Measurements from ENCODE around the gene SMARCA2.
A peak's percentile ranks its signal among the peaks of the same experiment; 100 is the strongest.

SMARCA2 gene

GRCh38 chr9:2014696-2015580 is at the start of gene SMARCA2:
Gene SMARCA2, plus strand, starts transcription at chr9:2015347. Its CDS starts 13,676 bp downstream, at chr9:2029023.
- H3K9ac ChIP-seq (ENCODE audit: low read depth in 1 of 2, low read length in 2 of 2), result peak within 1 kb of the TSS; percentile 89 to 96
- H3K9me3 ChIP-seq (ENCODE audit: control insufficient read depth in 1 of 2, low read length in 2 of 2), result no peaks in the 10 kb centered on the region
- H3K27ac ChIP-seq (ENCODE audit: low read depth, low read length), result peak within 1 kb of the TSS; percentile 91
- no peaks in the 10 kb centered on the region for H3K36me3 ChIP-seq (ENCODE audit: control insufficient read depth in 1 of 2, insufficient read depth in 2 of 2, low read length in 2 of 2)
- H3K4me1 ChIP-seq (ENCODE audit: control insufficient read depth in 1 of 2, insufficient read depth in 2 of 2, low read length in 2 of 2), result peaks cover 12 to 17% of the 10 kb centered on the region in 2 donors
- peaks cover 0 to 9% of the 10 kb centered on the region in 2 donors for H3K27me3 ChIP-seq (ENCODE audit: control insufficient read depth in 1 of 2, insufficient read depth in 2 of 2, low read length in 2 of 2)
- peak within 1 kb of the TSS; percentile 90 to 94 for H3K4me3 ChIP-seq (ENCODE audit: low read depth in 1 of 2, low read length in 2 of 2)

GRCh38 chr9:1966725-1967366 is 48.3 kb upstream of the SMARCA2 start:
- no peak overlapping the region for H3K4me3 ChIP-seq (ENCODE audit: low read depth in 1 of 2, low read length in 2 of 2)
- H3K36me3 ChIP-seq (ENCODE audit: control insufficient read depth in 1 of 2, insufficient read depth in 2 of 2, low read length in 2 of 2), result no peaks in the 10 kb centered on the region
- no peaks in the 10 kb centered on the region for H3K4me1 ChIP-seq (ENCODE audit: control insufficient read depth in 1 of 2, insufficient read depth in 2 of 2, low read length in 2 of 2)
- H3K27me3 ChIP-seq (ENCODE audit: control insufficient read depth in 1 of 2, insufficient read depth in 2 of 2, low read length in 2 of 2), result no peaks in the 10 kb centered on the region
- no peak overlapping the region for H3K27ac ChIP-seq (ENCODE audit: low read depth, low read length)
- H3K9me3 ChIP-seq (ENCODE audit: control insufficient read depth in 1 of 2, low read length in 2 of 2), result no peaks in the 10 kb centered on the region
- H3K9ac ChIP-seq (ENCODE audit: low read depth in 1 of 2, low read length in 2 of 2), result no peak overlapping the region

GRCh38 chr9:1969160-1969559 is 46.0 kb upstream of the SMARCA2 start:
- H3K27ac ChIP-seq (ENCODE audit: low read depth, low read length), result no peak overlapping the region
- H3K4me1 ChIP-seq (ENCODE audit: control insufficient read depth in 1 of 2, insufficient read depth in 2 of 2, low read length in 2 of 2), result no peaks in the 10 kb centered on the region
- H3K9ac ChIP-seq (ENCODE audit: low read depth in 1 of 2, low read length in 2 of 2), result no peak overlapping the region
- H3K27me3 ChIP-seq (ENCODE audit: control insufficient read depth in 1 of 2, insufficient read depth in 2 of 2, low read length in 2 of 2), result no peaks in the 10 kb centered on the region
- no peak overlapping the region for H3K4me3 ChIP-seq (ENCODE audit: low read depth in 1 of 2, low read length in 2 of 2)
- H3K9me3 ChIP-seq (ENCODE audit: control insufficient read depth in 1 of 2, low read length in 2 of 2), result no peaks in the 10 kb centered on the region
- no peaks in the 10 kb centered on the region for H3K36me3 ChIP-seq (ENCODE audit: control insufficient read depth in 1 of 2, insufficient read depth in 2 of 2, low read length in 2 of 2)

- H3K9ac ChIP-seq (ENCODE audit: low read depth in 1 of 2, low read length in 2 of 2), result no peak overlapping the region
- H3K27ac ChIP-seq (ENCODE audit: low read depth, low read length), result no peak overlapping the region
- H3K9me3 ChIP-seq (ENCODE audit: control insufficient read depth in 1 of 2, low read length in 2 of 2), result no peaks in the 10 kb centered on the region
- H3K4me3 ChIP-seq (ENCODE audit: low read depth in 1 of 2, low read length in 2 of 2), result no peak overlapping the region
- H3K27me3 ChIP-seq (ENCODE audit: control insufficient read depth in 1 of 2, insufficient read depth in 2 of 2, low read length in 2 of 2), result no peaks in the 10 kb centered on the region
- H3K36me3 ChIP-seq (ENCODE audit: control insufficient read depth in 1 of 2, insufficient read depth in 2 of 2, low read length in 2 of 2), result no peaks in the 10 kb centered on the region
- H3K4me1 ChIP-seq (ENCODE audit: control insufficient read depth in 1 of 2, insufficient read depth in 2 of 2, low read length in 2 of 2), result no peaks in the 10 kb centered on the region
These were observed 45.2 kb upstream of the SMARCA2 start for GRCh38 chr9:1969898-1970297.

- H3K4me1 ChIP-seq (ENCODE audit: control insufficient read depth in 1 of 2, insufficient read depth in 2 of 2, low read length in 2 of 2), result no peaks in the 10 kb centered on the region
- H3K4me3 ChIP-seq (ENCODE audit: low read depth in 1 of 2, low read length in 2 of 2), result no peak overlapping the region
- no peak overlapping the region for H3K27ac ChIP-seq (ENCODE audit: low read depth, low read length)
- no peaks in the 10 kb centered on the region for H3K9me3 ChIP-seq (ENCODE audit: control insufficient read depth in 1 of 2, low read length in 2 of 2)
- H3K9ac ChIP-seq (ENCODE audit: low read depth in 1 of 2, low read length in 2 of 2), result no peak overlapping the region
- no peaks in the 10 kb centered on the region for H3K27me3 ChIP-seq (ENCODE audit: control insufficient read depth in 1 of 2, insufficient read depth in 2 of 2, low read length in 2 of 2)
- no peaks in the 10 kb centered on the region for H3K36me3 ChIP-seq (ENCODE audit: control insufficient read depth in 1 of 2, insufficient read depth in 2 of 2, low read length in 2 of 2)
These were observed 42.5 kb upstream of the SMARCA2 start for GRCh38 chr9:1972672-1973071.

- Histone ChIP-seq H3K9me3 (ENCODE audit: control insufficient read depth in 1 of 2, low read length in 2 of 2) (no peaks in the 10 kb centered on the region), H3K27ac (ENCODE audit: low read depth, low read length) (no peak overlapping the region), H3K9ac (ENCODE audit: low read depth in 1 of 2, low read length in 2 of 2) (no peak overlapping the region), H3K36me3 (ENCODE audit: control insufficient read depth in 1 of 2, insufficient read depth in 2 of 2, low read length in 2 of 2) (no peaks in the 10 kb centered on the region), H3K4me1 (ENCODE audit: control insufficient read depth in 1 of 2, insufficient read depth in 2 of 2, low read length in 2 of 2) (no peaks in the 10 kb centered on the region), H3K27me3 (ENCODE audit: control insufficient read depth in 1 of 2, insufficient read depth in 2 of 2, low read length in 2 of 2) (no peaks in the 10 kb centered on the region), H3K4me3 (ENCODE audit: low read depth in 1 of 2, low read length in 2 of 2) (no peak overlapping the region)
These were observed 38.1 kb upstream of the SMARCA2 start for GRCh38 chr9:1977026-1977425.

- no peaks in the 10 kb centered on the region for H3K36me3 ChIP-seq (ENCODE audit: control insufficient read depth in 1 of 2, insufficient read depth in 2 of 2, low read length in 2 of 2)
- H3K9me3 ChIP-seq (ENCODE audit: control insufficient read depth in 1 of 2, low read length in 2 of 2), result no peaks in the 10 kb centered on the region
- H3K27me3 ChIP-seq (ENCODE audit: control insufficient read depth in 1 of 2, insufficient read depth in 2 of 2, low read length in 2 of 2), result no peaks in the 10 kb centered on the region
- H3K4me1 ChIP-seq (ENCODE audit: control insufficient read depth in 1 of 2, insufficient read depth in 2 of 2, low read length in 2 of 2), result no peaks in the 10 kb centered on the region
- no peak overlapping the region for H3K4me3 ChIP-seq (ENCODE audit: low read depth in 1 of 2, low read length in 2 of 2)
- no peak overlapping the region for H3K9ac ChIP-seq (ENCODE audit: low read depth in 1 of 2, low read length in 2 of 2)
- no peak overlapping the region for H3K27ac ChIP-seq (ENCODE audit: low read depth, low read length)
These were observed 36.2 kb upstream of the SMARCA2 start for GRCh38 chr9:1978941-1979340.

GRCh38 chr9:1979741-1980367 is 35.3 kb upstream of the SMARCA2 start:
- H3K4me1 ChIP-seq (ENCODE audit: control insufficient read depth in 1 of 2, insufficient read depth in 2 of 2, low read length in 2 of 2), result no peaks in the 10 kb centered on the region
- H3K9me3 ChIP-seq (ENCODE audit: control insufficient read depth in 1 of 2, low read length in 2 of 2), result no peaks in the 10 kb centered on the region
- H3K4me3 ChIP-seq (ENCODE audit: low read depth in 1 of 2, low read length in 2 of 2), result no peak overlapping the region
- H3K9ac ChIP-seq (ENCODE audit: low read depth in 1 of 2, low read length in 2 of 2), result no peak overlapping the region
- no peaks in the 10 kb centered on the region for H3K36me3 ChIP-seq (ENCODE audit: control insufficient read depth in 1 of 2, insufficient read depth in 2 of 2, low read length in 2 of 2)
- H3K27me3 ChIP-seq (ENCODE audit: control insufficient read depth in 1 of 2, insufficient read depth in 2 of 2, low read length in 2 of 2), result no peaks in the 10 kb centered on the region
- H3K27ac ChIP-seq (ENCODE audit: low read depth, low read length), result no peak overlapping the region

GRCh38 chr9:1980387-1980786 is 34.8 kb upstream of the SMARCA2 start:
- no peak overlapping the region for H3K9ac ChIP-seq (ENCODE audit: low read depth in 1 of 2, low read length in 2 of 2)
- no peak overlapping the region for H3K4me3 ChIP-seq (ENCODE audit: low read depth in 1 of 2, low read length in 2 of 2)
- H3K4me1 ChIP-seq (ENCODE audit: control insufficient read depth in 1 of 2, insufficient read depth in 2 of 2, low read length in 2 of 2), result no peaks in the 10 kb centered on the region
- H3K36me3 ChIP-seq (ENCODE audit: control insufficient read depth in 1 of 2, insufficient read depth in 2 of 2, low read length in 2 of 2), result no peaks in the 10 kb centered on the region
- H3K9me3 ChIP-seq (ENCODE audit: control insufficient read depth in 1 of 2, low read length in 2 of 2), result no peaks in the 10 kb centered on the region
- H3K27ac ChIP-seq (ENCODE audit: low read depth, low read length), result no peak overlapping the region
- no peaks in the 10 kb centered on the region for H3K27me3 ChIP-seq (ENCODE audit: control insufficient read depth in 1 of 2, insufficient read depth in 2 of 2, low read length in 2 of 2)

GRCh38 chr9:1982074-1982473 is 33.1 kb upstream of the SMARCA2 start:
- no peak overlapping the region for H3K4me3 ChIP-seq (ENCODE audit: low read depth in 1 of 2, low read length in 2 of 2)

More at GRCh38 chr9:1982074-1982473, 33.1 kb upstream of the SMARCA2 start:
- no peaks in the 10 kb centered on the region for H3K36me3 ChIP-seq (ENCODE audit: control insufficient read depth in 1 of 2, insufficient read depth in 2 of 2, low read length in 2 of 2)
- no peaks in the 10 kb centered on the region for H3K27me3 ChIP-seq (ENCODE audit: control insufficient read depth in 1 of 2, insufficient read depth in 2 of 2, low read length in 2 of 2)
- no peaks in the 10 kb centered on the region for H3K4me1 ChIP-seq (ENCODE audit: control insufficient read depth in 1 of 2, insufficient read depth in 2 of 2, low read length in 2 of 2)
- H3K9ac ChIP-seq (ENCODE audit: low read depth in 1 of 2, low read length in 2 of 2), result no peak overlapping the region
- H3K9me3 ChIP-seq (ENCODE audit: control insufficient read depth in 1 of 2, low read length in 2 of 2), result no peaks in the 10 kb centered on the region
- H3K27ac ChIP-seq (ENCODE audit: low read depth, low read length), result no peak overlapping the region

All from duodenal mucosa (tissue), 2 donors.